Activated naive CD4-positive, alpha-beta T cell treated with anti-CD3 and anti-CD28 coated beads, Interleukin-2, amount 50 U/mL, for 72 hours (primary cell): ENCODE measurements around the gene TMEM212. TPM values are rescaled to one million over a fixed set of nuclear protein-coding genes. Genes with fewer than 3 reads are reported as not detected.

Experiments
- total RNA-seq, 2 donors: library from RNA; stranded (reverse); gene quantifications; one replicate each; pipeline ENCODE4 v1.2.3, GENCODE V29; 2022

Gene TMEM212
- total RNA-seq, 2 donors from 2014 or later: not detected

Other genes with a start within 250 kb of the TMEM212 start
- gene PLD1, start 32.9 kb upstream of the TMEM212 start, total RNA-seq: under 1 TPM; 0.32 to 0.89 TPM
- 10 to 100 TPM in 1 of 2 donors, 1 to 10 TPM in 1; 9.2 to 17.1 TPM for gene FNDC3B, start 196.2 kb downstream of the TMEM212 start, total RNA-seq